ENCODE measurements around the gene CCDC24. TPM values are rescaled to one million over a fixed set of nuclear protein-coding genes. Genes with fewer than 3 reads are reported as not detected.

CCDC24 gene
- total RNA-seq, 2 experiments from 2014 or later, result 1.1 to 1.3 TPM

DNA sequence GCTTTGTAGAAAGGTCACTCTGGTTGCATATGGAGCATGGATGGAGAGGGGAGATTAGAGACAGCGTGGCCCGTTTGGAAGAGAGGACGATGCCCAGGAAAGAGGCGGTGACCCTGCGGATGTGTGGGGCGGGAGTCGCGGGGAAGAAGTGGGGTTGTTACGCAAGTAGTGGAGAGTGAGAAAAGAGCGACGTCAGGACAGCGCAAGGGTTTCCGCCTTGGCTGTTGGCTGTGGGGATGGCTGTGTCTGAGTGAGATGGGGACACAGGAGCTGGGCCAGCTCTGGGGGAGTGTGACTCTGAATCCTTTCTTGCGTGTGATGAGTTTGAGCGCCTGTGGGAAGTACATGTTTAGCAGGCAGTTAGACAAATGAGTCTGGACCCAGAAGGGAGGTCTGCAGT is 8.6 kb upstream of the CCDC24 start:
- H3K27ac Mint-ChIP-seq, result no peak overlapping the region
- no peak overlapping the region for H3K4me3 Mint-ChIP-seq
- H3K27me3 Mint-ChIP-seq (ENCODE audit: low read depth), result no peaks in the 10 kb centered on the region
- H3K36me3 Mint-ChIP-seq (ENCODE audit: low read depth), result peaks cover 6% of the 10 kb centered on the region
- ChIA-PET CTCF (no interaction called here), POLR2A (no interaction called here)
- no peak for ATAC-seq
- no peak for DNase-seq
- no peaks in the 10 kb centered on the region for H3K9me3 Mint-ChIP-seq (ENCODE audit: insufficient read depth)
- peaks cover 19% of the 10 kb centered on the region for H3K4me1 Mint-ChIP-seq (ENCODE audit: low read depth)

DNA sequence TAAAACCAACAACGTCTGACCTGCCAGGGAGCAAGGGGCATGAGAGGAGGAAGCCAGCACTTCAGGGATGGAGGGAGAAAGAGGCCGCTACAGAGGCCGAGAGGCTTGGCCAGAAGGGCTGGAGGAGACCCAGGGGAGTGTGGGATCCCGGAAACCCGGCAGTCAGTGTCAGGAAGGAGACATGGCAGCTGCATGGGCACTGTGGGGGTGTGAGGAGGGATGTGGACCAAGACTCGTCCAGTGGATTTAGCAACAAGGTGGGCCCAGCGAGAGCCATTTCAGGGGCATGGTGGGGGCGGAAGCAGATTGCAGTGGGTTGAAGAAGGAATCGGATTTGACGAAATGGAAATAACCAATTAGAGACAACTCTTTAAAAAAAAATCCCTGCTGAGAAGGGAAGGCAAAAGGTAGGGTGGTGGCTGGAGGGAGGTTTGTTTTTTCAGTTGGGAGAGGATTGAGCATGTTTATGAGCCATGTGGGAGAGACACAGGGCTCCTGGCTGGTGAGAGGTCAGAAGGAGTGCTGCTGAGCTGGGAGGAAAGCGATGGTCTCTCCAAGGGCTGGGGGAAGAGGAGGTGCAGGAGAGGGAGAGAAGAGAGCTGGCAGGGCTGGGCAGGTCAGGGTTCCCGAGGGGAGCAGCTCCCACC is 8.0 kb upstream of the CCDC24 start:
- CTCF ChIA-PET, result no interaction called here
- peaks cover 2% of the 10 kb centered on the region for H3K36me3 Mint-ChIP-seq (ENCODE audit: low read depth)
- no peak overlapping the region for H3K27ac Mint-ChIP-seq

GRCh38 chr1:43984855-43985254 is 6.5 kb upstream of the CCDC24 start:
- DNase-seq (no peak), ATAC-seq (no peak)
- Mint-ChIP-seq H3K4me1 (ENCODE audit: low read depth) (peaks cover 9% of the 10 kb centered on the region), H3K27me3 (ENCODE audit: low read depth) (no peaks in the 10 kb centered on the region), H3K27ac (no peak overlapping the region), H3K9me3 (ENCODE audit: insufficient read depth) (no peaks in the 10 kb centered on the region), H3K36me3 (ENCODE audit: low read depth) (peaks cover under 1% of the 10 kb centered on the region), H3K4me3 (no peak overlapping the region)
- CTCF ChIA-PET, result no interaction called here
- POLR2A ChIA-PET, result no interaction called here

More for the DNA sequence above, 8.0 kb upstream of the CCDC24 start:
- H3K4me3 Mint-ChIP-seq, result no peak overlapping the region
- DNase-seq, result no peak
- H3K9me3 Mint-ChIP-seq (ENCODE audit: insufficient read depth), result no peaks in the 10 kb centered on the region
- H3K27me3 Mint-ChIP-seq (ENCODE audit: low read depth), result no peaks in the 10 kb centered on the region
- H3K4me1 Mint-ChIP-seq (ENCODE audit: low read depth), result peaks cover 15% of the 10 kb centered on the region
- ATAC-seq, result no peak
- POLR2A ChIA-PET, result no interaction called here

DNA sequence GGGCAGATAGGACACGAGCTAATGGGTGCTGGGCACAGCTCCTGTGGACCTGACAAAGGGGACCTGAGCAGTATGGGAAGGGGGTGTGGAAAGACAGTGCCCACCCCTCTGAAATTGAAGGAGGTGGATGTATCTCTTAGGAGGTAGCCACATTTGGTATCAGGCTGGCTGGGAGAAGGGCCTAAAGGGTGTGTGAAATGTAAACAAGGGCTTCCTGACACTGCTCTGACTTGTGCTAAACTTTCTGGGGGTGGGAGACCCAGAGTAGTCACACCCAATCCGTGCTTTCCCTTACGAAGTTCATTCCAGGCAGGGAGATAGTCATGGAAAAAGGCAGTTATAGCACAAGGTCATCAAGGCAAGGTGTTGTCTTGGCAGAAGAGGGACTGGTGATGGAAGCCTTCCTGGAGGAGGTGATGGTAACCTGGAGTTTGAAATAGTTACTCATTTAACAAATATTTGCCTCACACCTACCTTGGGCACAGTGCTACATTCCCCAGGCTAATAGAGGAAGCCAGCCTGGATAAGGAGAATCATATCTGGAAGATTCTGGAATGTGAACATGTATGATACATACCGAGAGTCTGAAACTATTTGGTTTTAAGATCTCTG is 5.3 kb upstream of the CCDC24 start:
- Mint-ChIP-seq H3K4me1 (ENCODE audit: low read depth) (peaks cover 4% of the 10 kb centered on the region), H3K4me3 (no peak overlapping the region), H3K9me3 (ENCODE audit: insufficient read depth) (no peaks in the 10 kb centered on the region), H3K27me3 (ENCODE audit: low read depth) (no peaks in the 10 kb centered on the region), H3K36me3 (ENCODE audit: low read depth) (no peaks in the 10 kb centered on the region), H3K27ac (no peak overlapping the region)
- no peak for DNase-seq
- ChIA-PET POLR2A (no interaction called here), CTCF (no interaction called here)
- no peak for ATAC-seq

DNA sequence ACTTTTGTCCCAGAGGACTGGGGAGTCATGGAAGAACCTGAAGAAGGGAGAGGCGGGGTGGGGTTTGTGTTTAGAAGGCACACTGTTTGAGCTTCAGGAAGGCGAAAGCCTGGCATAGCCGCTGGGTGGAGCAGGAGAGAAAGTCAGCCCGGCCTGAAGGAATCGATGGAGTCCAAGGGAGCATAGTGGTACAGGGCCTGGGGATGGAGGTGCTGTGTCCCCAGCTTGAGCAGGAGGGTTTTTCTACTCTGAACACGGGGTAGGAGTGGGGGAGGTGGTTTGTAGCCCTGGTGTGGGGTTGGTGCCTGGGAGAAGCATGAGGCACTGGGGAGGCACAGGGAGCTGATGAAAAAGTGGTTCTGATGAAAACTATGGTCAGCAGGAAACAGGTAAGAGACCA is 4.7 kb upstream of the CCDC24 start:
- ATAC-seq (no peak), DNase-seq (no peak)
- CTCF ChIA-PET, result no interaction called here
- peaks cover 10% of the 10 kb centered on the region for H3K4me1 Mint-ChIP-seq (ENCODE audit: low read depth)
- POLR2A ChIA-PET, result no interaction called here
- no peaks in the 10 kb centered on the region for H3K9me3 Mint-ChIP-seq (ENCODE audit: insufficient read depth)
- no peak overlapping the region for H3K27ac Mint-ChIP-seq
- H3K4me3 Mint-ChIP-seq, result no peak overlapping the region
- H3K27me3 Mint-ChIP-seq (ENCODE audit: low read depth), result no peaks in the 10 kb centered on the region
- no peaks in the 10 kb centered on the region for H3K36me3 Mint-ChIP-seq (ENCODE audit: low read depth)

DNA sequence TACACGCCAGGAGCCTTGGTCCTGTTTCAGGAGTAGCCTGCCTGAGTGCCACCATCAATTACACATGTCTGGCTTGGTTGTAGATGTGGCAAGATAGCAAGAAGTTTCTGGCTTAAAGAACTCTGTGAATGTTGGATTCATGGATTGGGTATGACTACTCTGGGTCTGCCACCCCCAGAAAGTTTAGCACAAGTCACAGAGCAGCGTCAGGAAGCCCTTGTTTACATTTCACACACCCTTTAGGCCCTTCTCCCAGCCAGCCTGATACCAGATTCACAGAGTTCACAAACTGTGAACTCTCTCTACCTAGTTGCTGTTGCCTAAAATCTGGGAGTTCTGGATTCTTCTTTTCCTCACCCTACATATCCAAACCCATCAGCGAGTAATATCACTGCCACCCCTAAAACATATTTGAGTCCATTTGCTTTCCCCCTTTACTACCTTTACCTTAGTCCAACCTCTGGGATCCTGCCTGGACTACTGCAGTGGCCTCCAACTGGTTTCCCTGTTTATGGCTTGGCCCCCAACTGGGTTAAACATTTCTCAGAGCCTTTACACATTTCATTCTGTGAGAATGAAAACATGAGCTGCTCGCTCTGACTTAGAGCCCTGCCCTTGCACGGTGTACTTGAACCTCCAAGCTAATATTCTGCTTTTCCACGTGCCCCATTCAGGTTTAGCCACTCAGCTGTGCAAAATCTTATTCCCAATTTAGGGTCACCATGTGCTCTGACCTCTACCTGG is 4.1 kb upstream of the CCDC24 start:
- no peak for ATAC-seq
- H3K27ac Mint-ChIP-seq, result no peak overlapping the region
- CTCF ChIA-PET, result interaction anchor here (1.0 kb wide), 1 partner anchor 49 kb away, joined by 4 read pairs; no protein-coding TSS in a partner anchor
- no peak overlapping the region for H3K4me3 Mint-ChIP-seq
- H3K27me3 Mint-ChIP-seq (ENCODE audit: low read depth), result no peaks in the 10 kb centered on the region
- H3K36me3 Mint-ChIP-seq (ENCODE audit: low read depth), result no peaks in the 10 kb centered on the region
- H3K4me1 Mint-ChIP-seq (ENCODE audit: low read depth), result peaks cover 15% of the 10 kb centered on the region
- H3K9me3 Mint-ChIP-seq (ENCODE audit: insufficient read depth), result no peaks in the 10 kb centered on the region
- DNase-seq, result no peak
- POLR2A ChIA-PET, result interaction anchor here (1.8 kb wide), 1 partner anchor 12 kb away, joined by 6 read pairs; no protein-coding TSS in a partner anchor

- Mint-ChIP-seq H3K9me3 (ENCODE audit: insufficient read depth) (no peaks in the 10 kb centered on the region), H3K4me1 (ENCODE audit: low read depth) (peaks cover 28% of the 10 kb centered on the region), H3K27me3 (ENCODE audit: low read depth) (no peaks in the 10 kb centered on the region), H3K36me3 (ENCODE audit: low read depth) (no peaks in the 10 kb centered on the region), H3K27ac (peak overlapping the region; percentile 85), H3K4me3 (peak overlapping the region; percentile 89)
- DNase-seq, result no peak
- no peak for ATAC-seq
- POLR2A ChIA-PET, result interaction anchor here (0.8 to 1.1 kb wide), 2 partner anchors 12 to 15 kb away, joined by 3 to 4 read pairs; no protein-coding TSS in a partner anchor
- CTCF ChIA-PET, result interaction anchor here (1.5 kb wide), 1 partner anchor 14 kb away, joined by 7 read pairs; no protein-coding TSS in a partner anchor
Measured at GRCh38 chr1:43990271-43991199, 864 bp upstream of the CCDC24 start.

- no peaks in the 10 kb centered on the region for H3K27me3 Mint-ChIP-seq (ENCODE audit: low read depth)
- DNase-seq, result no peak
- ChIA-PET CTCF (interaction anchor here (1.5 to 4.1 kb wide), 2 partner anchors 14 to 15 kb away, joined by 7 to 21 read pairs; no protein-coding TSS in a partner anchor), POLR2A (interaction anchor here (1.1 kb wide), 1 partner anchor 16 kb away, joined by 4 read pairs; no protein-coding TSS in a partner anchor)
- H3K9me3 Mint-ChIP-seq (ENCODE audit: insufficient read depth), result no peaks in the 10 kb centered on the region
- no peak for ATAC-seq
- H3K4me1 Mint-ChIP-seq (ENCODE audit: low read depth), result peaks cover 28% of the 10 kb centered on the region
- H3K4me3 Mint-ChIP-seq, result peak overlapping the region; percentile 89
- H3K27ac Mint-ChIP-seq, result peak overlapping the region; percentile 85
- no peaks in the 10 kb centered on the region for H3K36me3 Mint-ChIP-seq (ENCODE audit: low read depth)
Measured at GRCh38 chr1:43991200-43991475, 261 bp upstream of the CCDC24 start.

GRCh38 chr1:43992232-43992995 is 1.0 kb downstream of the CCDC24 start:
- CTCF ChIA-PET, result interaction anchor here (0.6 to 4.1 kb wide), 7 partner anchors 11 to 56 kb away, joined by 3 to 21 read pairs (median 3); partner anchors contain the start of gene ATP6V0B

GRCh38 chr1:43993206-43993914 is 2.0 kb downstream of the CCDC24 start:
- CTCF ChIA-PET, result interaction anchor here (0.6 to 4.1 kb wide), 6 partner anchors 12 to 691 kb away, joined by 3 to 21 read pairs (median 6); no protein-coding TSS in a partner anchor
- POLR2A ChIA-PET, result interaction anchor here (0.6 to 1.2 kb wide), 3 partner anchors 17 to 37 kb away, joined by 3 to 5 read pairs (median 3); partner anchors contain the start of gene SLC6A9
- Mint-ChIP-seq H3K9me3 (ENCODE audit: insufficient read depth) (no peaks in the 10 kb centered on the region), H3K27me3 (ENCODE audit: low read depth) (no peaks in the 10 kb centered on the region), H3K27ac (no peak overlapping the region), H3K4me3 (no peak overlapping the region), H3K36me3 (ENCODE audit: low read depth) (no peaks in the 10 kb centered on the region), H3K4me1 (ENCODE audit: low read depth) (peaks cover 29% of the 10 kb centered on the region)
- DNase-seq (no peak), ATAC-seq (no peak)

More at GRCh38 chr1:43992232-43992995, 1.0 kb downstream of the CCDC24 start:
- ATAC-seq (no peak), DNase-seq (no peak)
- Mint-ChIP-seq H3K27me3 (ENCODE audit: low read depth) (no peaks in the 10 kb centered on the region), H3K4me1 (ENCODE audit: low read depth) (peaks cover 28% of the 10 kb centered on the region), H3K9me3 (ENCODE audit: insufficient read depth) (no peaks in the 10 kb centered on the region), H3K36me3 (ENCODE audit: low read depth) (no peaks in the 10 kb centered on the region), H3K27ac (peak overlapping the region; percentile 1), H3K4me3 (peak overlapping the region; percentile 89)
- POLR2A ChIA-PET, result interaction anchor here (0.6 to 1.2 kb wide), 5 partner anchors 18 to 38 kb away, joined by 3 to 5 read pairs (median 3); partner anchors contain the start of genes ATP6V0B, DPH2 and SLC6A9

Data from activated CD8-positive, alpha-beta T cell treated with anti-CD3 and anti-CD28 coated beads, Interleukin-2, amount 10 ng/mL, durations not matched to agents 7 days and 5 days (primary cell).